Measurements from ENCODE around the gene EBI3. TPM values are rescaled to one million over a fixed set of nuclear protein-coding genes. Genes with fewer than 3 reads are reported as not detected.
"Not testable (repeated sequence)": the region's sequence is repeated elsewhere in the genome, so short reads cannot be mapped to it uniquely, and the experiment has no call there.

The EBI3 gene
- total RNA-seq, 2 experiments from 2014 or later, result 7.2 to 7.3 TPM

- no peak for TF ChIP-seq CTCF (IDR thresholded peaks at IDR 0.05)
- Mint-ChIP-seq H3K4me3 (no peak overlapping the region), H3K9me3 (no peaks in the 10 kb centered on the region), H3K36me3 (ENCODE audit: low read depth) (no peaks in the 10 kb centered on the region), H3K4me1 (ENCODE audit: low read depth) (peaks cover 2% of the 10 kb centered on the region), H3K27ac (no peak overlapping the region), H3K27me3 (no peaks in the 10 kb centered on the region)
- intact Hi-C loops (cut with micrococcal nuclease), result no loop called here
- ATAC-seq (no peak), DNase-seq (no peak)
- CTCF ChIA-PET, result no interaction called here
- POLR2A ChIA-PET, result interaction anchor here (0.7 kb wide), 1 partner anchor 22 kb away, joined by 3 read pairs; no protein-coding TSS in a partner anchor
Measured at GRCh38 chr19:4210166-4210731, 19.1 kb upstream of the EBI3 start.

DNA sequence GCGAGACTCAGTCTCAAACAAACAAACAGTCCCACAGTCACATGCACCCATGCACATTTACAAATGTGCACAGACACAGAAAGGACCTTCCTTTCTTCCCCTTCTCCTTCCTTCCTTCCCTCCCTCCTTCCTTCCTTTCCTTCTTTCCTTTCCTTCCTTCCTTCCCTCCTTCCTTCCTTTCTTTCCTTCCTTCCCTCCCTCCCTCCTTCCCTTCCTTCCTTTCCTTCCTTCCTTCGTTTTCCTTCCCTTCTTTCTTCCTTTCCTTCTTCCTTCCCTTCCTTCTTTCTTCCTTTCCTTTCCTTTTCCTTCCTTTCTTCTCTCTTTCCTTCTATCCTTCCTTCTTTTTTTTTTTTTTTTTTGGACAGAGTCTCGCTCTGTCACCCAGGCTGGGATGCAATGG is 16.2 kb upstream of the EBI3 start:
- POLR2A ChIA-PET, result no interaction called here
- Mint-ChIP-seq H3K9me3 (peaks cover 5% of the 10 kb centered on the region), H3K36me3 (ENCODE audit: low read depth) (no peaks in the 10 kb centered on the region), H3K27me3 (no peaks in the 10 kb centered on the region), H3K27ac (no peak overlapping the region), H3K4me1 (ENCODE audit: low read depth) (peaks cover 2% of the 10 kb centered on the region), H3K4me3 (no peak overlapping the region)
- intact Hi-C loops (cut with micrococcal nuclease), result no loop called here
- CTCF ChIA-PET, result no interaction called here
- no peak for TF ChIP-seq CTCF (IDR thresholded peaks at IDR 0.05)
- DNase-seq (no peak), ATAC-seq (no peak)

GRCh38 chr19:4215807-4216206 is 13.5 kb upstream of the EBI3 start:
- CTCF ChIA-PET, result interaction anchor here (1.3 kb wide), 1 partner anchor 29 kb away, joined by 3 read pairs; no protein-coding TSS in a partner anchor
- H3K4me1 Mint-ChIP-seq (ENCODE audit: low read depth), result peaks cover 2% of the 10 kb centered on the region
- H3K9me3 Mint-ChIP-seq, result peaks cover 5% of the 10 kb centered on the region
- ATAC-seq (no peak), DNase-seq (no peak)
- POLR2A ChIA-PET, result interaction anchor here (1.8 kb wide), 1 partner anchor 14 kb away, joined by 4 read pairs; the partner anchor contains the start of gene EBI3
- no peaks in the 10 kb centered on the region for H3K27me3 Mint-ChIP-seq
- H3K36me3 Mint-ChIP-seq (ENCODE audit: low read depth), result no peaks in the 10 kb centered on the region
- H3K4me3 Mint-ChIP-seq, result no peak overlapping the region
- no peak overlapping the region for H3K27ac Mint-ChIP-seq
- intact Hi-C loops (cut with micrococcal nuclease), result no loop called here
- TF ChIP-seq CTCF (IDR thresholded peaks at IDR 0.05), result no peak

DNA sequence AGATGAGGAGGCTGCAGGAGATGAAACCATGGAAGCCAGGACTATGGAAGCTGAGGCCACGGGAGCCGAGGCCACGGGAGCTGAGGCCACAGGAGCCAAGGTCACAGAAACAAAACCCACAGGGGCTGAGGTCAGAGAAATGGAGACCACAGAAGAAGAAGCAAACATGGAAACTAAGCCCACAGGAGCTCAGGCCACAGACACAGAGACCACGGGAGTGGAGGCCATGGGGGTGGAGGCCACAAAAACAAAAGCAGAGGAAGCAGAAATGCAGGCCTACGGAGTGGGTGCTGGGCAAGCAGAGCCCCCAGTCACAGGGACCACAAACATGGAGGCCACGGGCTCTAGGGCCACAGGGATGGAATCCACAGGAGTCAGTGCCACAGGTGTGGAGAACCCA is 12.5 kb upstream of the EBI3 start:
- Mint-ChIP-seq H3K4me3 (no peak overlapping the region), H3K27me3 (peaks cover 1% of the 10 kb centered on the region), H3K27ac (no peak overlapping the region), H3K36me3 (ENCODE audit: low read depth) (no peaks in the 10 kb centered on the region), H3K9me3 (peaks cover 5% of the 10 kb centered on the region), H3K4me1 (ENCODE audit: low read depth) (peaks cover 2% of the 10 kb centered on the region)
- DNase-seq (no peak), ATAC-seq (no peak)
- TF ChIP-seq CTCF (IDR thresholded peaks at IDR 0.05), result no peak
- intact Hi-C loops (cut with micrococcal nuclease), result no loop called here
- POLR2A ChIA-PET, result interaction anchor here (0.9 to 1.8 kb wide), 2 partner anchors 13 to 231 kb away, joined by 3 to 4 read pairs; partner anchors contain the start of genes EBI3 and EEF2
- CTCF ChIA-PET, result interaction anchor here (1.3 kb wide), 1 partner anchor 30 kb away, joined by 3 read pairs; no protein-coding TSS in a partner anchor

DNA sequence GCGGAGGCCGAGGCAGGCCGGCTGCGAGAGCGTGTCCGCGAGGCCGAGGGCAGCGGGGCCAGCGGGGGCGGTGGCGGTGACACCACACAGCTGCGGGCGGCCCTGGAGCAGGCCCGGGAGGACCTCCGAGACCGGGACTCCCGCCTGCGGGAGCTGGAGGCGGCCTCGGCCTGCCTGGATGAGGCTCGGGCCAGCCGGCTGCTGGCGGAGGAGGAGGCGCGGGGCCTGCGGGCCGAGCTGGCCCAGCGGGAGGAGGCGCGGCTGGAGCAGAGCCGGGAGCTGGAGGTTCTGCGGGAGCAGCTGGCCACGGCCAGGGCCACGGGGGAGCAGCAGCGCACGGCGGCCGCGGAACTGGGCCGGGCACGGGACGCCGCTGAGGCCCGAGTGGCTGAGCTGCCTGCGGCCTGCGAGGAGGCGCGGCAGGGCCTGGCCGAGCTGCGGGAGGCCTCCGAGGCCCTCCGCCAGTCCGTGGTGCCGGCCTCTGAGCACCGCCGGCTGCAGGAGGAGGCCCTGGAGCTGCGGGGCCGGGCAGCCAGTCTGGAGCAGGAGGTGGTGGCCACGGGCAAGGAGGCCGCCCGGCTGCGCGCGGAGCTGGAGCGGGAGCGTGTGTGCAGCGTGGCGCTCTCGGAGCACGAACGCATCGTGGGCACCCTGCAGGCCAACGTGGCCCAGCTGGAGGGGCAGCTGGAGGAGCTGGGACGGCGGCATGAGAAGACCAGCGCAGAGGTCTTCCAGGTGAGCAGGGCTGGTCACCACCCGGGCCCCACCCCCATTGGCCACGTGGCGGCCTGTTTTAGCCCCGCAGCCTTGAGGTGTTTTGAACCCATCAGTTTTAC is 11.7 kb upstream of the EBI3 start:
- DNase-seq, result no peak
- CTCF ChIA-PET, result interaction anchor here (0.6 to 2.3 kb wide), 4 partner anchors 10 to 78 kb away, joined by 3 to 9 read pairs (median 6); no protein-coding TSS in a partner anchor
- Mint-ChIP-seq H3K36me3 (ENCODE audit: low read depth) (no peaks in the 10 kb centered on the region), H3K4me3 (no peak overlapping the region), H3K4me1 (ENCODE audit: low read depth) (peaks cover 2% of the 10 kb centered on the region), H3K27me3 (peaks cover 1% of the 10 kb centered on the region), H3K9me3 (peaks cover 5% of the 10 kb centered on the region), H3K27ac (no peak overlapping the region)
- no peak for TF ChIP-seq CTCF (IDR thresholded peaks at IDR 0.05)
- POLR2A ChIA-PET, result interaction anchor here (1.8 kb wide), 1 partner anchor 12 kb away, joined by 4 read pairs; the partner anchor contains the start of gene EBI3
- intact Hi-C loops (cut with micrococcal nuclease), result no loop called here
- ATAC-seq, result no peak

DNA sequence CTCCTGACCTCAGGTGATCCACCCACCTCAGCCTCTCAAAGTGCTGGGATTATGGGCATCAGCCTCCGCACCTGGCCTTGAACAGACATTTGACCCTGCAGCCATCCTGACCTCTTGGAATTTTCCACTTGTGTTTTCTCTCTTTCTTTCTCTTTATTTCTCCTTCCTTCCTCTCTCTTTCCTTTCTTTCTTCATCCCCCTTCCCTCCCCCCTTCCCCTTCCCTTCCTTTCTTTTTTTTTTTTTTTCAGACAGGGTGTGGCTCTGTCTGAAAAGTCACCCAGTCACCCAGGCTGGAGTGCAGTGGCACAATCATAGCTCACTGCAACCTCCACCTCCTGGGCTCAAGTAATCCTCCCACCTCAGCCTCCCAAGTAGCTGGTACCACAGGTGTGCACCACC is 10.8 kb upstream of the EBI3 start:
- H3K4me1 Mint-ChIP-seq (ENCODE audit: low read depth); H3K27me3 Mint-ChIP-seq; POLR2A ChIA-PET; ATAC-seq; H3K27ac Mint-ChIP-seq; DNase-seq; H3K4me3 Mint-ChIP-seq; H3K36me3 Mint-ChIP-seq (ENCODE audit: low read depth); H3K9me3 Mint-ChIP-seq; intact Hi-C loops (cut with micrococcal nuclease): not testable (repeated sequence)
- CTCF ChIA-PET, result interaction anchor here (1.5 to 2.3 kb wide), 3 partner anchors 10 to 78 kb away, joined by 5 to 9 read pairs (median 6); no protein-coding TSS in a partner anchor

Measured in activated CD8-positive, alpha-beta T cell treated with anti-CD3 and anti-CD28 coated beads for 36 hours (primary cell).